Measurements from ENCODE around the gene MESD. TPM values are rescaled to one million over a fixed set of nuclear protein-coding genes. Genes with fewer than 3 reads are reported as not detected.

The MESD gene
- total RNA-seq, 4 donors from 2014 or later = 14.1 to 38.2 (median 24.7) TPM

- TF ChIP-seq EP300 (IDR thresholded peaks at IDR 0.05) (no peak), POLR2A (IDR thresholded peaks at IDR 0.05) (no peak), POLR2AphosphoS5 (IDR thresholded peaks at IDR 0.05) (no peak)
- TF ChIP-seq, protein P1, sequence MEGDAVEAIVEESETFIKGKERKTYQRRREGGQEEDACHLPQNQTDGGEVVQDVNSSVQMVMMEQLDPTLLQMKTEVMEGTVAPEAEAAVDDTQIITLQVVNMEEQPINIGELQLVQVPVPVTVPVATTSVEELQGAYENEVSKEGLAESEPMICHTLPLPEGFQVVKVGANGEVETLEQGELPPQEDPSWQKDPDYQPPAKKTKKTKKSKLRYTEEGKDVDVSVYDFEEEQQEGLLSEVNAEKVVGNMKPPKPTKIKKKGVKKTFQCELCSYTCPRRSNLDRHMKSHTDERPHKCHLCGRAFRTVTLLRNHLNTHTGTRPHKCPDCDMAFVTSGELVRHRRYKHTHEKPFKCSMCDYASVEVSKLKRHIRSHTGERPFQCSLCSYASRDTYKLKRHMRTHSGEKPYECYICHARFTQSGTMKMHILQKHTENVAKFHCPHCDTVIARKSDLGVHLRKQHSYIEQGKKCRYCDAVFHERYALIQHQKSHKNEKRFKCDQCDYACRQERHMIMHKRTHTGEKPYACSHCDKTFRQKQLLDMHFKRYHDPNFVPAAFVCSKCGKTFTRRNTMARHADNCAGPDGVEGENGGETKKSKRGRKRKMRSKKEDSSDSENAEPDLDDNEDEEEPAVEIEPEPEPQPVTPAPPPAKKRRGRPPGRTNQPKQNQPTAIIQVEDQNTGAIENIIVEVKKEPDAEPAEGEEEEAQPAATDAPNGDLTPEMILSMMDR (IDR thresholded peaks at IDR 0.05) = no peak
- WGBS = 96% methylated on average over 12 of the region's 12 CpGs
- Histone ChIP-seq H3K9me3 (no peaks in the 10 kb centered on the region), H3K27ac (no peak overlapping the region), H3K4me3 (no peak overlapping the region), H3K36me3 (peaks cover 38% of the 10 kb centered on the region), H3K27me3 (no peaks in the 10 kb centered on the region), H3K4me1 (peaks cover 12% of the 10 kb centered on the region)
- peak in 1 of 2 donors; percentile 62 for DNase-seq (ENCODE audit: low spot score in 2 of 2)
These were observed 36.3 kb downstream of the MESD start for GRCh38 chr15:80953001-80953952.

DNA sequence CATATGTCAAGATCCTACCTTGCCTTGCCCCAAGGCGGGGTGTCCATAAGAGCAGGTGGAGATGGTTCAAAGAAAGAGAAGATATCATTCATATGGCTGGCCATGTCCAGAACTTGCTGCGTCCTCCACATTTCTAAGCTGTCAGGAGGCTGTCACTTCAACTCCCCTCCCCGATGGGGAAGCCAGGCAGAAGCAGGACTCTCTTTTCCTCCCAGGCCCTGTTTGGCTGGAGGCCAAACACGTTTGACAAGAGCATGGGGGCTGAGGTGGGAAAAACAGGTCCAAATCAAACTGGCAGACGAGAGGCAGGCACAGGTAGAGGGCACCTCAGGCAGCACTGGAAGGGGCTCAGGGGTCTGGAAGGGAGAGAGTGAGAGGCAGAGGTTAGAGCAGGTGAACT is 37.7 kb downstream of the MESD start:
- H3K4me1 ChIP-seq = peaks cover 12% of the 10 kb centered on the region
- WGBS = 72% methylated on average over 5 of the region's 5 CpGs
- no peak overlapping the region for H3K4me3 ChIP-seq
- no peaks in the 10 kb centered on the region for H3K9me3 ChIP-seq
- TF ChIP-seq POLR2AphosphoS5 (IDR thresholded peaks at IDR 0.05) (no peak), POLR2A (IDR thresholded peaks at IDR 0.05) (no peak), EP300 (IDR thresholded peaks at IDR 0.05) (no peak)
- TF ChIP-seq, protein P1 (IDR thresholded peaks at IDR 0.05) = no peak
- DNase-seq (ENCODE audit: low spot score in 2 of 2) = peak in 1 of 2 donors; percentile 56
- H3K27me3 ChIP-seq = no peaks in the 10 kb centered on the region
- no peak overlapping the region for H3K27ac ChIP-seq
- peaks cover 51% of the 10 kb centered on the region for H3K36me3 ChIP-seq

DNA sequence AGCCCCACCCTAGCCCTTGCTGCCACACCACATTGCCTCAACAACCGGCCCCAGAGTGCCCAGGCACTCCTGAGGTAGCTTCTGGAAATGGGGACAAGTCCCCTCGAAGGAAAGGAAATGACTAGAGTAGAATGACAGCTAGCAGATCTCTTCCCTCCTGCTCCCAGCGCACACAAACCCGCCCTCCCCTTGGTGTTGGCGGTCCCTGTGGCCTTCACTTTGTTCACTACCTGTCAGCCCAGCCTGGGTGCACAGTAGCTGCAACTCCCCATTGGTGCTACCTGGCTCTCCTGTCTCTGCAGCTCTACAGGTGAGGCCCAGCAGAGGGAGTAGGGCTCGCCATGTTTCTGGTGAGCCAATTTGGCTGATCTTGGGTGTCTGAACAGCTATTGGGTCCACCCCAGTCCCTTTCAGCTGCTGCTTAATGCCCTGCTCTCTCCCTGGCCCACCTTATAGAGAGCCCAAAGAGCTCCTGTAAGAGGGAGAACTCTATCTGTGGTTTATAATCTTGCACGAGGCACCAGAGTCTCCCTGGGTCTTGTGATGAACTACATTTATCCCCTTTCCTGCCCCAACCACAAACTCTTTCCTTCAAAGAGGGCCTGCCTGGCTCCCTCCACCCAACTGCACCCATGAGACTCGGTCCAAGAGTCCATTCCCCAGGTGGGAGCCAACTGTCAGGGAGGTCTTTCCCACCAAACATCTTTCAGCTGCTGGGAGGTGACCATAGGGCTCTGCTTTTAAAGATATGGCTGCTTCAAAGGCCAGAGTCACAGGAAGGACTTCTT is 39.1 kb downstream of the MESD start:
- Histone ChIP-seq H3K27ac (no peak overlapping the region), H3K4me3 (no peak overlapping the region), H3K4me1 (peaks cover 2% of the 10 kb centered on the region), H3K36me3 (peaks cover 63% of the 10 kb centered on the region), H3K27me3 (no peaks in the 10 kb centered on the region), H3K9me3 (no peaks in the 10 kb centered on the region)
- WGBS = 85% methylated on average over 8 of the region's 8 CpGs
- DNase-seq (ENCODE audit: low spot score in 2 of 2) = peak in 1 of 2 donors; percentile 52
- TF ChIP-seq, protein P1 (IDR thresholded peaks at IDR 0.05) = no peak

DNA sequence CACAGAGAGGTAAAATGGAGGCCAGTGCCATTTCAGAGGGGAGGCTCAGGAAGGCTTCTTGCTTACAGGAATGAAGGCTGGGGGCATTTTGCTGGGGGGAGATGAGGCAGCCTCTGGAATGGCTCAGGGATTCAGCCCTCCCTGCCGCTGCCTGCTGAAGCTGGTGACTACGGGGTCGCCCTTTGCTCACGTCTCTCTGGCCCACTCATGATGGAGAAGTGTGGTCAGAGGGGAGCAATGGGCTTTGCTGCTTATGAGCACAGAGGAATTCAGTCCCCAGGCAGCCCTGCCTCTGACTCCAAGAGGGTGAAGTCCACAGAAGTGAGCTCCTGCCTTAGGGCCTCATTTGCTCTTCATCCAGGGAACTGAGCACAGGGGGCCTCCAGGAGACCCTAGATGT is 39.9 kb downstream of the MESD start:
- peak in 1 of 2 donors; percentile 65 for DNase-seq (ENCODE audit: low spot score in 2 of 2)
- H3K27ac ChIP-seq = no peak overlapping the region
- no peaks in the 10 kb centered on the region for H3K9me3 ChIP-seq
- 100% methylated on average over 4 of the region's 4 CpGs for WGBS
- H3K4me3 ChIP-seq = no peak overlapping the region
- no peaks in the 10 kb centered on the region for H3K27me3 ChIP-seq
- TF ChIP-seq EP300 (IDR thresholded peaks at IDR 0.05) (no peak), POLR2A (IDR thresholded peaks at IDR 0.05) (no peak), POLR2AphosphoS5 (IDR thresholded peaks at IDR 0.05) (no peak)
- TF ChIP-seq, protein P1 (IDR thresholded peaks at IDR 0.05) = no peak
- H3K36me3 ChIP-seq = peaks cover 67% of the 10 kb centered on the region
- H3K4me1 ChIP-seq = no peaks in the 10 kb centered on the region
